AG09309 (cell line): Measurements from ENCODE around the gene CYP2W1.
"Not testable (repeated sequence)": the region's sequence is repeated elsewhere in the genome, so short reads cannot be mapped to it uniquely, and the experiment has no call there.

Source experiments
- DNase-seq: peaks from one replicate; pipeline ENCODE4 v3.0.0-alpha.2; 2010; ENCODE audit warnings: low read depth
- H3K4me3 ChIP-seq: 2 replicates; pipeline ENCODE4 v1.5.1; 2011; ENCODE audit warnings: mild to moderate bottlenecking, low read depth, low read length, moderate library complexity; ENCODE audit not compliant: control insufficient read depth
- CTCF ChIP-seq: IDR thresholded peaks from 2 replicates; pipeline ENCODE4 v1.5.1; 2011; ENCODE audit warnings: mild to moderate bottlenecking, low read depth, low read length, inconsistent platforms; ENCODE audit not compliant: insufficient read depth, control insufficient read depth; ENCODE audit errors: missing control alignments

The CYP2W1 gene

GRCh38 chr7:959271-959670 is 23.7 kb upstream of the CYP2W1 start:
- no peak overlapping the region for H3K4me3 ChIP-seq
- no peak for TF ChIP-seq CTCF

GRCh38 chr7:959740-960139 is 23.2 kb upstream of the CYP2W1 start:
- not testable (repeated sequence) for H3K4me3 ChIP-seq, DNase-seq

More at GRCh38 chr7:959271-959670, 23.7 kb upstream of the CYP2W1 start:
- no peak for DNase-seq

GRCh38 chr7:960269-960871 is 22.6 kb upstream of the CYP2W1 start:
- DNase-seq: no peak
- no peak overlapping the region for H3K4me3 ChIP-seq
- TF ChIP-seq CTCF: no peak

GRCh38 chr7:960972-961371 is 22.0 kb upstream of the CYP2W1 start:
- DNase-seq, H3K4me3 ChIP-seq: not testable (repeated sequence)

- TF ChIP-seq CTCF: no peak
- H3K4me3 ChIP-seq: no peak overlapping the region
- no peak for DNase-seq
These were observed 21.2 kb upstream of the CYP2W1 start for GRCh38 chr7:961546-962400.

GRCh38 chr7:962401-963081 is 20.4 kb upstream of the CYP2W1 start:
- no peak for DNase-seq
- no peak overlapping the region for H3K4me3 ChIP-seq
- no peak for TF ChIP-seq CTCF

GRCh38 chr7:963236-964078 is 19.5 kb upstream of the CYP2W1 start:
- DNase-seq: no peak
- H3K4me3 ChIP-seq: no peak overlapping the region

More at GRCh38 chr7:963236-964078, 19.5 kb upstream of the CYP2W1 start:
- TF ChIP-seq CTCF: no peak
